GM21825 (cell line): Measurements from ENCODE around the gene IQCF5.
"Not testable (repeated sequence)": the region's sequence is repeated elsewhere in the genome, so short reads cannot be mapped to it uniquely, and the experiment has no call there.

Experiments
- ATAC-seq: cut with Tn5 transposase; IDR thresholded peaks from one replicate; pipeline ENCODE4 v1.9.1; 2021; ENCODE audit warnings: mild to moderate bottlenecking, moderate library complexity; ENCODE audit not compliant: unreplicated experiment

The IQCF5 gene

GRCh38 chr3:51875501-51875900, at the start of gene IQCF5:
TSS of gene IQCF5 (minus strand) at chr3:51875601. CDS start at chr3:51875531, 70 bp downstream.
- ATAC-seq: no peak

- ATAC-seq: no peak
Measured at GRCh38 chr3:51921081-51921578, 45.7 kb upstream of the IQCF5 start.

GRCh38 chr3:51916418-51916817, 41.0 kb upstream of the IQCF5 start:
- ATAC-seq: no peak

GRCh38 chr3:51908026-51908425, 32.6 kb upstream of the IQCF5 start:
- ATAC-seq: no peak

GRCh38 chr3:51904034-51904823, 28.8 kb upstream of the IQCF5 start:
- ATAC-seq: no peak

GRCh38 chr3:51902361-51902760, 27.0 kb upstream of the IQCF5 start:
- not testable (repeated sequence) for ATAC-seq

- ATAC-seq: not testable (repeated sequence)
Measured at GRCh38 chr3:51900043-51900442, 24.6 kb upstream of the IQCF5 start.

- no peak for ATAC-seq
Measured at GRCh38 chr3:51897391-51897790, 22.0 kb upstream of the IQCF5 start.

GRCh38 chr3:51896607-51897305, 21.4 kb upstream of the IQCF5 start:
- no peak for ATAC-seq

GRCh38 chr3:51894939-51895338, 19.5 kb upstream of the IQCF5 start:
- ATAC-seq: no peak

- ATAC-seq: no peak
Measured at GRCh38 chr3:51894391-51894790, 19.0 kb upstream of the IQCF5 start.

GRCh38 chr3:51891242-51892039, 16.0 kb upstream of the IQCF5 start:
- no peak for ATAC-seq

GRCh38 chr3:51888463-51889105, 13.2 kb upstream of the IQCF5 start:
- ATAC-seq: no peak

GRCh38 chr3:51887620-51888019, 12.2 kb upstream of the IQCF5 start:
- ATAC-seq: no peak

GRCh38 chr3:51886447-51886846, 11.0 kb upstream of the IQCF5 start:
- ATAC-seq: no peak

- no peak for ATAC-seq
Measured at GRCh38 chr3:51879937-51880336, 4.5 kb upstream of the IQCF5 start.

- no peak for ATAC-seq
Measured at GRCh38 chr3:51876186-51876585, 785 bp upstream of the IQCF5 start.

GRCh38 chr3:51874889-51875288, 512 bp downstream of the IQCF5 start:
- no peak for ATAC-seq

GRCh38 chr3:51874411-51874810, 990 bp downstream of the IQCF5 start:
- ATAC-seq: no peak

GRCh38 chr3:51873876-51874275, 1.5 kb downstream of the IQCF5 start:
- ATAC-seq: no peak

- no peak for ATAC-seq
Measured at GRCh38 chr3:51873253-51873766, 2.1 kb downstream of the IQCF5 start.
